NCI-H526 treated with DMSO at 0.1 percent for 48 hours (cell line): Measurements from ENCODE around the gene FAM229B.
"Not testable (repeated sequence)": the region's sequence is repeated elsewhere in the genome, so short reads cannot be mapped to it uniquely, and the experiment has no call there.

Source experiments
- DNase-seq: peaks from one replicate; lab custom pipeline; 2025; lab: John Stamatoyannopoulos, UW

The FAM229B gene, protein sequence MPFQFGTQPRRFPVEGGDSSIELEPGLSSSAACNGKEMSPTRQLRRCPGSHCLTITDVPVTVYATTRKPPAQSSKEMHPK

DNA sequence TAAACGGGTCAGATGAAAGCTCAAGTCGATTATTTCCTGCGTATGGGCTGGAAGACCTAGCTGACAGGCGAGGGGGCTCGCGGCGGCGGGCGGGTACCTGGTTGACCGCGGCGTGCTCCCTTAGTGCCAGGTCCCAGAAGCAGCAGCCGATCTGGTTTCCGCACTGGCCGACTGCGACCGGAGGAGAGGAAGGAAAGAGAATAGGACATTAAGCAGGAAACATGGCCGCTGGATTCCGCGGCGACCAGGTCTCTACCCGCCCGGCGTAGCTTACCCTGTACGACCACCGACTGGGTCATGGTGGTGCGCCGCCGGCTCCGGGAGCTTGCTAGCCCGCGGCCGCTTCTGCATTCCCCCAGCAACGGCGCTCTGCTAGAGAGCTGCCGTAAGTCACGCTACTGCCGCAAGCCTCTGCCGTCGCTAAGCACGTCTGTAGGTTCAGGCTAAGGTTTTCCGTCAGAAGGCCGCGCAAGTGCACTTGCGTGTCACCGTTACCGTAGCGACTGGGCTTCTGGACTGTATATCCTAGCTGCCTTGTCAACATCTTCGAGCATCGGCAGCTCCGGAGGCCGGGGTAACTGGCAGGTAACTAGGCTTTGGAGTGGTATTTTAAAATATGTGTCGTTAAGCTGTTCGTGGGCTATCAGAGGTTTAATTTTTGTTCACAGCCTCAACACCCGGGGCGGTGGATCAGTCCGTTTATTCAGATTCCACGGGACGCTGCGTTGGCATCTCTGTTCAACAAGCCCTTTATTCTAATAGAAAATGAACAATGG, at the start of gene FAM229B, which contains the start of gene TUBE1:
Gene FAM229B (plus strand): TSS at position 456 of the 776 bp plus-strand sequence. CDS start 11,693 bp downstream, outside the sequence.
Gene TUBE1 (minus strand): TSS at position 347 of the 776 bp plus-strand sequence. CDS start 48 bp downstream, at position 299.
- peak; percentile 92 for DNase-seq

DNA sequence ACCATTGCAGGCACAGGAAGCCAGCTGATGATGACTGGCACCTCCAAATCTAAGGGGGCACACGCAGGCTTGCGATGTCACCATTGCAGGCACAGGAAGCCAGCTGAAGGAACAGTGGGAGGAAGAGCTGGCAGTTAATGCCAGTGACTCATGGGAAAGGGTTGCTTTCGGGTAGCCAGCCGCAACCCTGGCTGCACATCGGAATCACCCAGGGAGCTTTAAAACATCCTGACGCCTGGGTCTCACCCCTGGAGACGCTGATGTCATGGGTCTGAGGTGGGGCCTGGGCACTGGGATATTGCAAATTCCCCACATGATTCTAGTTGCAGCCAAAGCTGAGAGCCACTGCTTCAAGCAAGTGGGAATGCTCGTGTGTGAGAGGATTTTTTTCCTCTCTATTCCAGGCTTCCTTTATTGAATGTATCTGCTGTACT, 49.6 kb upstream of the FAM229B start:
- no peak for DNase-seq

- no peak for DNase-seq
Measured at GRCh38 chr6:112038268-112038667, 49.1 kb upstream of the FAM229B start.

- DNase-seq = no peak
Measured at GRCh38 chr6:112038756-112039430, 48.5 kb upstream of the FAM229B start.

- DNase-seq = no peak
Measured at GRCh38 chr6:112039431-112039770, 48.0 kb upstream of the FAM229B start.

- no peak for DNase-seq
Measured at GRCh38 chr6:112040956-112041355, 46.4 kb upstream of the FAM229B start.

DNA sequence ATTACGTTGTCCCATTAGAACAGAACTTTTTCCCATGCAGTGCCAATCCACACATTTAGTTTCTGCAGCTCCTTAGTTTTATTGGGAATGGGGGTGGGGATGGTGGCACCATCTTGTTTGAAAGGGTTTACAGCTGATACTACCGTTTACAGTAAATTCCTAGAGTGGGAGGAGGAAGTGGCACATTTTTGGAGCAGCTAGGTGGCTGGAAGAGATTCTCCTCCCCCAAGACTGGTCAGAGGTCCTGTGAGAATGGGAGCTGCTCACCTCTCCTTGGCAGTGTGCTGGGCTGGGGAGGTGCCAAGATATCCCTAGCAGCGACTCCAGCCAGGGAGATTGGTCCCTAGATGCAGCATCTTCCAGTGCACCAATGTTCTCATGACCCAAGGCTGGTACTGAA, 45.9 kb upstream of the FAM229B start:
- no peak for DNase-seq

DNA sequence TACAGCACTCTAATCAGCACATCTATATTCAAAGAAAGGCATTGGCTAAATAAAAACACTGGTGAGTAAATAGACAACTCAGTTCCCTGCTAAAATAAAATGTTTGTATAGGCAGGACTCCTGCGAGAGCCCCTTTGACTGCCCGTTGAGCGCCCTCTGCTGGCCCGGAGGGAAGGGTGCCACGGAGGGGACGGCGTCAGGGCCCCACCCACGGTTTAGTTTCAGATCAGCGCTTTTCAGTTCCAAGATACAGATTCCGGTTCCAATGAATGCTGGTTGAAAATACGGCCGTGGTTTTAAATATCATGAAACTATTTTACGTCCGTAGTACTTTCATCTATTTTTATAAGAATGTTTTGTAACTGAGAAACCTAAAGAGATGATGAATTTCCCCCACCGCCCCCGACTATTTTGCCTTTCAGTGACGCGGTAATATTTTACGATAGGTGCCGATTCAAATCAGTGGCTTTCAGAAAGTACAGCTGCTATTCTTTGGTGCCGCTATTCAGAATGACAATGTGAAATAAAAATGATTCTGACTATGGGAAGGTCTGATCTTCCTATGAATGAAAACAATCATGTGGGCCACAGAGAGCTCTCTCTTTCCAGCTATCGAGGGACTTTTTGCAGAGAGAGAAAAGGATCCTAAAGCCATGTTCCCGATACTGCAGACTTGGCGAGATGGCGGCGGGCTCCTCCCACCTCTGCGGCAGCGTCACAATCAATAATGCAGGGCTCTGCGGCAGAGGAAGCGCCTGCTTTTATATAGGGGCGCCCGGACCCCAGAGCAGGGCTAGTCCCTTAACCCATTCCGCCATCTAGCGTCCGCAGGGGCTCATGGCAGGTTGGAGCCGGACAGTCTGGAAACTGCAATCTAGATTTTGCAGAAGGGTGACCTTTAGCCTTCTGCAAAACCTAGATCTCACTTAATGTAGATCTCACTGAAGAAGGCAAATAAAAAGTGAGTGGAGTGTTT, 44.1 kb upstream of the FAM229B start:
- DNase-seq = peak; percentile 80

DNA sequence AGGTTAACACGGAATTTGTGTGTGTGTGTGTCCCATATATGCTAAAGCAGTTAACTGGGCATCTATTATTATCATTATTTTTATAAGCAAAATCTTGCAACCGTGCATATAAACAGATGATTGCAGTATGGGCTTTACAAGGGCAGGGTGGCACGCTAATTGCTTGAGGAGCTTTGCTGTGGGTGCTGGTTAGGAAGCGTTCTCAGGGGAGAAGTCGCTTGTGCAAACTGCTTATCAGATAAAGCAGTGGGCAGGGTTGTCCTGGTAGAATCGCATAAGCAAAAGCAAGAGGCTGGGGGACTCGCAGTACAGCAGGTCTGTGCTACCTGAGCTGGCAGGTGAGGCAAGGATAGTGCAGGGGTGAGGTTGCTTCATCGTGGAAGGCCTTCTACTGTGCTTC, 43.2 kb upstream of the FAM229B start:
- DNase-seq = no peak

DNA sequence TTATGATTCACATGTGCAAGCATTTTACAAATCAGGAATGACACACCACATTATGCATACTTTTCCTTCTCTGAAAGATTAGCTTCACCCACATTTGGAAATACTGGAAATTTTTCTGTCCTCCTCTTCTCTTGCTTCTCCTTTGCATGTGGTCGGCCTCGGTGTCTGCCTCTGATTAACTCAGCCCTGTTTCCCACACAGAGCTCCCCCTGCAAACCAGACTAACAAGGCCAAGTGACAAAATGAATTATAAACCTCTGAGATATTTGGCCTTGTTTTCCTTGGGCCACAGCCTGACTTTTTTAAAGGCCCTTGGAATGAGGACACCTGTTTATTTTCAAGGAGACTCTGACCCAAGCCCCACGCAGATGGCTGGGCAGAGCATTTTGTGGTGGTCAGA, 42.5 kb upstream of the FAM229B start:
- DNase-seq = no peak

GRCh38 chr6:112047523-112047922, 39.9 kb upstream of the FAM229B start:
- not testable (repeated sequence) for DNase-seq

DNA sequence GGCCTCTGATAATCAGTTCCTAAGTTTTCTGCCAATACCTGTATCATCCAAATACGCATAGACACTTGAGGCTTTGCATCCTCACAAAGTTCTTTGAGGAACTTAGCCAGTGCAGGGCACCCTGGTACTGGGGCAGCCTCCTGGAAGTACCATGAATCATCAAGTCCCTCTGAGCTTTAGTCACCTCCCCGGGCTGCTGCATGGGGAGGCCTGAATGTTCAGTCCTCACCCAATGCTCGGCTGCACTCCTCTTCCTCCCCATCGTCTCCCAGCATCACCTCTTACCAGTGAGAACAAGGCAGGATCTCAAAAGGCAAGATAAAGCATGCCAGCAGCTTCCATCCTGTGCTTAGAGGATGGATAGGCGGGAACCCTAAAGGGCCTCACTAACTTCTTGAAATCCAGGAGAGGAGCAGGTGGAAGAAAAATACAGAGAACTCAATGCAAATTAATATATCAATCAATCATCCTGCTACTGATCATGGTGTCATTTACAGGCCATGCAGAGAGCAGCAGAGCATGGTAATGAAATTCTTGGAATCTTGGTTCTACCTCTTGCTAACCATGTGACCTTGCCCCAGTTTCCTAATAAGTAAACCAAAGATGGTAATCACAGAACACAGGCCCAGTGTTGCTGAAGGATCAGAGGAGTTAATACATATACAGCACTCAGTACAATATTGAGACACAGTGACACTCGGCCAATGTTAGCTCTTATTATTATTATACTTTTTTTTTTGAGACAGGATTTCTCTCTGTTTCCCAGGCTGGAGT, 38.2 kb upstream of the FAM229B start:
- DNase-seq = no peak

- DNase-seq = no peak
Measured at GRCh38 chr6:112049996-112050395, 37.4 kb upstream of the FAM229B start.

- no peak for DNase-seq
Measured at GRCh38 chr6:112050429-112050828, 37.0 kb upstream of the FAM229B start.

DNA sequence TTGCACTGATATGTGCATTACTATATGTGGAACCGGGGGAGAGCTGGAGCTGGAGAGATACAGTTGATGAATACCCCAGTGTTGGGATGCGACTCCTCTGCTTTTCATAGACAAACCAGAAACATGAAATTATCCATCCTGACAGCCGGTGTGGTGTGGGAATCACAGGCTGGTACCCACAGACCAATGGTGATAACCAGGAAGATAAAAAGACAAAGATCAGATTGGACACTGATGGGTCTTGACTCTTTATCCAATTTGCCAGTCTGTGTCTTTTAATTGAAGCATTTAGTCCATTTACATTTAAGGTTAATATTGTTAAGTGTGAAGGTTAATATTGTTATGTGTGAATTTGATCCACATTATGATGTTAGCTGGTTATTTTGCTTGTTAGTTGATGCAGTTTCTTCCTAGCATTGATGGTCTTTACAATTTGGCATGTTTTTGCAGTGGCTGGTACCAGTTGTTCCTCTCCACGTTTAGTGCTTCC, 36.1 kb upstream of the FAM229B start:
- not testable (repeated sequence) for DNase-seq

DNA sequence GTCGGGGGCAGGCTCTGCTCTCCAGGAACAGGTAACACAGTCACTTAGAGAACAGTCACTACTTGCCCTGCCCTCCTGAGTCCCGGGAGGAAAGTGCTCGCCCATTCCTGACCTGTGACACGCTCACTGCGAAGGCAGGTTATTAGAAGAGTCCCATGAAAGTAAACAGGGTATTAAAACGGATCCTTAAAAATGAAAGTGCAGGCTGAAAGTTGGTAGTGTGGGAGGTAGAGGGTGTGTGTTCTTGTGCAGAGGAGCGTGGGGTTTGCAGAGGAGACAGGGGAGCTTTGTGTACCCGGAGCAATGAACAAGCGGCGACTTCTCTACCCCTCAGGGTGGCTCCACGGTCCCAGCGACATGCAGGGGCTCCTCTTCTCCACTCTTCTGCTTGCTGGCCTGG, 33.4 kb upstream of the FAM229B start, which contains the start of gene CCN6:
Gene CCN6 (plus strand): TSS at position 104 of the 400 bp plus-strand sequence. CDS start 254 bp downstream, at position 358.
- DNase-seq = no peak

- DNase-seq = no peak
Measured at GRCh38 chr6:112054555-112055190, 32.7 kb upstream of the FAM229B start.

GRCh38 chr6:112058243-112059032, 29.0 kb upstream of the FAM229B start:
- peak; percentile 38 for DNase-seq

GRCh38 chr6:112061605-112062004, 25.8 kb upstream of the FAM229B start:
- DNase-seq = no peak

DNA sequence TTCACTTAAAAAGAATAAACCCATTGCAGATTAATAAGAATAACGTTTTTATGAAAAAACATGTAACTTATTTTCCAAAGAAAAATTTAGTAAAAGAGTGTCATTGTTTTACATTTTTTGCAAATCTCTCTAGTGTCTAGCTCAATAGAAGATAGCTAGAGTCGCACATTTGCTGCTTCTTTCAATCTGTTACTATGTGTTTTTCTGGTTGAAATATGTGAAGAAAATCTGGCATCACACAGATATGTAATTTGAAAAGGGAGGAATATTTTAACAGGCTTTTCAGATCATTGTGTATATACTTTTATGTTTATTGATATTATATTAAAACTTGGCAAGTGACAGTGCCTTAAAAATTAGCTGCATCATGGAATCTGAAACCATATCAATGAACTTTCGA, 24.4 kb upstream of the FAM229B start:
- DNase-seq = no peak
